B cell (primary cell): ENCODE results near the gene CACNA1G. TPM values are rescaled to one million over a fixed set of nuclear protein-coding genes. Genes with fewer than 3 reads are reported as not detected.

Experiments
- ATAC-seq: fragments of 200-7000 bp; cut with Tn5 transposase; one replicate; pipeline ENCODE4 v1.10.0; 2021; ENCODE audit warnings: low read depth, mild to moderate bottlenecking, moderate number of reproducible peaks, moderate library complexity
- CTCF ChIA-PET: fragments of 350-600 bp; sonication (Branson Sonifier 250); formaldehyde crosslinking; loops from one replicate; lab custom pipeline; 2021; ENCODE audit warnings: antibody characterized with exemption, inconsistent platforms; lab: Charles Lee
- POLR2A ChIA-PET: fragments of 350-600 bp; sonication (Branson Sonifier 250); formaldehyde crosslinking; loops from one replicate; lab custom pipeline; 2021; ENCODE audit warnings: antibody characterized with exemption; lab: Charles Lee
- DNase-seq: peaks from one replicate; pipeline ENCODE4 v3.0.0; 2013
- H2AFZ ChIP-seq: 2 replicates; pipeline ENCODE4 v1.6.1; 2012; ENCODE audit warnings: mild to moderate bottlenecking, low read depth, low read length; ENCODE audit not compliant: insufficient read depth, poor library complexity, severe bottlenecking
- H3K27ac ChIP-seq, 2 donors: 1 replicate in 1 of 2; 2 replicates in 1 of 2; pipeline ENCODE4 v1.5.1; 2012 to 2013; ENCODE audit warnings: low read length in 2 of 2, mild to moderate bottlenecking in 2 of 2, moderate library complexity in 1 of 2
- H3K27me3 ChIP-seq, 4 experiments: fragments of 200-600 bp in 1 of 4; sonication (generic) in 1 of 4; replicated peaks in 1 of 4; 1 replicate in 2 of 4; 2 replicates in 2 of 4; pipeline versions ENCODE4 v1.6.1 to v1.7.0; 2013 to 2016; ENCODE audit warnings: low read length in 3 of 4, mild to moderate bottlenecking in 2 of 4, mixed read lengths in 1 of 4, moderate library complexity in 1 of 4; ENCODE audit not compliant: insufficient read depth in 4 of 4, control insufficient read depth in 3 of 4; ENCODE audit errors: control extremely low read depth in 1 of 4
- H3K36me3 ChIP-seq, 2 experiments: replicated peaks in 1 of 2; 1 replicate in 1 of 2; 2 replicates in 1 of 2; pipeline versions ENCODE4 v1.6.1 to v1.7.1; 2013; ENCODE audit warnings: low read length in 1 of 2; ENCODE audit not compliant: insufficient read depth in 2 of 2, control insufficient read depth in 1 of 2; ENCODE audit errors: control extremely low read depth in 1 of 2, extremely low read depth in 1 of 2
- H3K4me1 ChIP-seq, 2 donors: fragments of 200-600 bp in 1 of 2; sonication (generic) in 1 of 2; 1 replicate in 1 of 2; 2 replicates in 1 of 2; pipeline versions ENCODE4 v1.5.1 to v1.6.1; 2013 to 2017; ENCODE audit warnings: low read length in 2 of 2; ENCODE audit not compliant: control insufficient read depth in 2 of 2, insufficient read depth in 2 of 2
- H3K4me2 ChIP-seq: replicated peaks from 2 replicates; pipeline ENCODE3; 2012; ENCODE audit warnings: mild to moderate bottlenecking, low read depth, low read length; ENCODE audit not compliant: poor library complexity, severe bottlenecking
- H3K4me3 ChIP-seq, 5 experiments: fragments of 200-600 bp in 1 of 5; sonication (generic) in 1 of 5; 1 replicate in 3 of 5; 2 replicates in 2 of 5; pipeline versions ENCODE4 v1.5.1 to v1.7.0; 2011 to 2016; ENCODE audit warnings: low read length in 4 of 5, mild to moderate bottlenecking in 4 of 5, low read depth in 2 of 5, control low read depth in 1 of 5, moderate library complexity in 1 of 5; ENCODE audit not compliant: insufficient read depth in 1 of 5; ENCODE audit errors: control extremely low read depth in 1 of 5, extremely low read depth in 1 of 5
- H3K79me2 ChIP-seq: fragments of 200-600 bp; sonication (generic); one replicate; pipeline ENCODE4 v1.6.0; 2016; ENCODE audit warnings: low read length; ENCODE audit not compliant: control insufficient read depth, insufficient read depth
- H3K9ac ChIP-seq: fragments of 200-600 bp; sonication (generic); 2 replicates; pipeline ENCODE4 v1.6.1; 2017; ENCODE audit warnings: mild to moderate bottlenecking, low read length, moderate library complexity
- H3K9me3 ChIP-seq, 3 donors: one replicate each; pipeline versions ENCODE4 v1.6.1 to v1.7.1; 2013; ENCODE audit warnings: low read length in 2 of 3; ENCODE audit not compliant: control insufficient read depth in 2 of 3, insufficient read depth in 1 of 3; ENCODE audit errors: control extremely low read depth in 1 of 3
- H4K20me1 ChIP-seq: 2 replicates; pipeline ENCODE4 v1.6.0; 2012; ENCODE audit warnings: mild to moderate bottlenecking, low read length; ENCODE audit not compliant: insufficient read depth, control insufficient read depth, poor library complexity, severe bottlenecking
- H3K27ac Mint-ChIP-seq: one replicate; pipeline ENCODE4 v1.8.0; 2021; ENCODE audit warnings: mixed read lengths
- H3K27me3 Mint-ChIP-seq: one replicate; pipeline ENCODE4 v1.8.0; 2021; ENCODE audit warnings: mixed read lengths
- H3K4me1 Mint-ChIP-seq: one replicate; pipeline ENCODE4 v1.8.0; 2021; ENCODE audit warnings: mixed read lengths
- H3K4me3 Mint-ChIP-seq: one replicate; pipeline ENCODE4 v1.8.0; 2021; ENCODE audit warnings: mixed read lengths
- H3K9me3 Mint-ChIP-seq: one replicate; pipeline ENCODE4 v1.8.0; 2022; ENCODE audit warnings: mixed read lengths; ENCODE audit not compliant: insufficient read depth
- EZH2 ChIP-seq: IDR thresholded peaks from 2 replicates; pipeline ENCODE4 v1.6.1; 2012; ENCODE audit warnings: borderline replicate concordance, low read depth, mild to moderate bottlenecking, moderate library complexity, low read length; ENCODE audit not compliant: insufficient read depth, poor library complexity, severe bottlenecking
- WGBS: methylation state at CpG from one replicate; pipeline ENCODE4 v1.1.5; 2013; ENCODE audit warnings: missing lambda C conversion rate; ENCODE audit not compliant: insufficient coverage; 5-methylcytosine and 5-hydroxymethylcytosine counted together
- intact Hi-C: fragments of 100-400 bp; cut with micrococcal nuclease; formaldehyde crosslinking; loops from one replicate; pipeline ENCODE4 v1.10.0; 2022
- polyA plus RNA-seq: library from polyadenylated mRNA; depleted of rRNA; stranded (reverse); fragments of >200 nt; gene quantifications from 2 replicates; pipeline ENCODE4 v1.2.3, GENCODE V29; 2012
- total RNA-seq, 2 donors: library from RNA; stranded (reverse); fragments of 120-200 nt in 1 of 2; gene quantifications; 1 replicate in 1 of 2; 2 replicates in 1 of 2; pipeline versions ENCODE4 v1.2.3 to v1.2.4, GENCODE V29; 2013 to 2022
- TF ChIP-seq, protein P1 (sequence below): fragments of 200-600 bp; IDR thresholded peaks from one replicate; pipeline ENCODE4 v1.8.0; 2022; ENCODE audit warnings: antibody characterized with exemption, mild to moderate bottlenecking

Gene CACNA1G
- total and polyA plus RNA-seq, 2 donors (not counting 1 experiment from before 2014, with no cell fraction given) = 0.12 TPM; not detected in 1

DNA sequence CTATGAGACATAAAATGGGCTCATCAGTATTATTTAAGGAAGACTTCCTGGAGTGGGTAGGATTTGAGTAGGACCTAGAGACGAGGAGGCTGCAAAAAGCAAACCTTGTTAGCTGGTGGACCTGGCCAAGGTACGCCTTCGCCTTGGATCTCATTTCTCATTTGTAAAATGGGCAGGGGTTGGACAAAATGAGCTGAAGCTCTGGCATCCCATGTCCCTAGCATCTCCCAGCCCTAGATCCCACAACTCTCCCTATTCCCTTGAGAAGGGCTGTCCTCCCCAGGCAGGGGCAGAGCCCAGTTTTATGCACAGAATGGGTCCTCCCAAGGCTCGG lies 13.8 kb upstream of the CACNA1G start:
- Histone ChIP-seq H3K4me1 (peaks cover 14 to 22% of the 10 kb centered on the region in 2 donors), H3K36me3 (peaks cover 0 to 3% of the 10 kb centered on the region in 2 experiments), H3K27ac (no peak overlapping the region), H3K4me3 (peak overlapping the region in 4 of 5 experiments; percentile 20 to 62 (median 52)), H3K9ac (peak overlapping the region; percentile 68), H3K9me3 (no peaks in the 10 kb centered on the region), H4K20me1 (no peaks in the 10 kb centered on the region), H3K79me2 (no peaks in the 10 kb centered on the region), H3K27me3 (peaks cover 0 to 11% (median 5%) of the 10 kb centered on the region in 4 experiments), H3K4me2 (peak overlapping the region; percentile 94), H2AFZ (peak overlapping the region; percentile 87)
- ATAC-seq = no peak
- Mint-ChIP-seq H3K4me3 (peak overlapping the region; percentile 84), H3K27me3 (peaks cover 7% of the 10 kb centered on the region), H3K9me3 (no peaks in the 10 kb centered on the region), H3K27ac (no peak overlapping the region), H3K4me1 (peaks cover 20% of the 10 kb centered on the region)
- CTCF ChIA-PET = interaction anchor here (0.6 to 4.8 kb wide), 8 partner anchors 10 to 723 kb away, joined by 3 to 45 read pairs (median 4); partner anchors contain the start of gene CACNA1G
- WGBS = 33% methylated on average over 3 of the region's 4 CpGs
- POLR2A ChIA-PET = interaction anchor here (0.5 to 1.0 kb wide), 2 partner anchors 171 to 320 kb away, joined by 3 to 8 read pairs; no protein-coding TSS in a partner anchor
- no peak for DNase-seq
- TF ChIP-seq EZH2 = no peak
- TF ChIP-seq, protein P1, sequence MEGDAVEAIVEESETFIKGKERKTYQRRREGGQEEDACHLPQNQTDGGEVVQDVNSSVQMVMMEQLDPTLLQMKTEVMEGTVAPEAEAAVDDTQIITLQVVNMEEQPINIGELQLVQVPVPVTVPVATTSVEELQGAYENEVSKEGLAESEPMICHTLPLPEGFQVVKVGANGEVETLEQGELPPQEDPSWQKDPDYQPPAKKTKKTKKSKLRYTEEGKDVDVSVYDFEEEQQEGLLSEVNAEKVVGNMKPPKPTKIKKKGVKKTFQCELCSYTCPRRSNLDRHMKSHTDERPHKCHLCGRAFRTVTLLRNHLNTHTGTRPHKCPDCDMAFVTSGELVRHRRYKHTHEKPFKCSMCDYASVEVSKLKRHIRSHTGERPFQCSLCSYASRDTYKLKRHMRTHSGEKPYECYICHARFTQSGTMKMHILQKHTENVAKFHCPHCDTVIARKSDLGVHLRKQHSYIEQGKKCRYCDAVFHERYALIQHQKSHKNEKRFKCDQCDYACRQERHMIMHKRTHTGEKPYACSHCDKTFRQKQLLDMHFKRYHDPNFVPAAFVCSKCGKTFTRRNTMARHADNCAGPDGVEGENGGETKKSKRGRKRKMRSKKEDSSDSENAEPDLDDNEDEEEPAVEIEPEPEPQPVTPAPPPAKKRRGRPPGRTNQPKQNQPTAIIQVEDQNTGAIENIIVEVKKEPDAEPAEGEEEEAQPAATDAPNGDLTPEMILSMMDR = no peak
- intact Hi-C loops = loop anchor here (1.0 to 5.0 kb wide), 4 partner anchors 14 to 621 kb away; partner anchors contain the start of genes CACNA1G and NME2
